ENCODE data around the gene EXOSC7. TPM values are rescaled to one million over a fixed set of nuclear protein-coding genes. Genes with fewer than 3 reads are reported as not detected.

Gene EXOSC7
- total and polyA plus RNA-seq, 4 donors = 15.5 to 27.2 (median 21.7) TPM

DNA sequence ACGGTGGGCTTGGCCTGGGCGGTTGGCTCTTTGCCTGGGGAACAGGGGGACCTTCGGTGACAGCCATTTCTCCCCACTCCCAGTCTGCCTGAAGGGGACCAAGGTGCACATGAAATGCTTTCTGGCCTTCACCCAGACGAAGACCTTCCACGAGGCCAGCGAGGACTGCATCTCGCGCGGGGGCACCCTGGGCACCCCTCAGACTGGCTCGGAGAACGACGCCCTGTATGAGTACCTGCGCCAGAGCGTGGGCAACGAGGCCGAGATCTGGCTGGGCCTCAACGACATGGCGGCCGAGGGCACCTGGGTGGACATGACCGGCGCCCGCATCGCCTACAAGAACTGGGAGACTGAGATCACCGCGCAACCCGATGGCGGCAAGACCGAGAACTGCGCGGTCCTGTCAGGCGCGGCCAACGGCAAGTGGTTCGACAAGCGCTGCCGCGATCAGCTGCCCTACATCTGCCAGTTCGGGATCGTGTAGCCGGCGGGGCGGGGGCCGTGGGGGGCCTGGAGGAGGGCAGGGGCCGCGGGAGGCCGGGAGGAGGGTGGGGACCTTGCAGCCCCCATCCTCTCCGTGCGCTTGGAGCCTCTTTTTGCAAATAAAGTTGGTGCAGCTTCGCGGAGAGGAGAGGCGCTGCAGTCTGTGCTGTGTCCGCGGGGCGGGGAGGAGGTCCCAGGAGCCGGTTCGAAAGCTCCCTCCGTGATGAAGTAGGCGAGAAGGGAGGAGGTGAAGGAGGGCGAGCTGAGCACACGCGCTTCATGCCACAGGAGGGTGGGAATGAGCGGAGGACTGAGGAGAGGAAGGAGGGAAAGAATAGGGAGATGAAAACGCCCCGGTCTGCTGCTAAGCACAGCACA, 59.6 kb downstream of the EXOSC7 start:
- Histone ChIP-seq H3K9ac (ENCODE audit: low read depth in 1 of 2, low read length in 2 of 2) (no peak overlapping the region), H3K27ac (ENCODE audit: low read depth in 1 of 2, low read length in 2 of 2) (no peak overlapping the region), H3K9me3 (ENCODE audit: control insufficient read depth in 4 of 4, low read length in 3 of 4) (no peaks in the 10 kb centered on the region), H3K4me1 (ENCODE audit: control insufficient read depth in 4 of 4, insufficient read depth in 4 of 4, low read length in 3 of 4) (peaks cover 0 to 20% (median 2%) of the 10 kb centered on the region in 4 donors), H3K4me3 (ENCODE audit: low read depth in 1 of 3, low read length in 3 of 3) (peak overlapping the region in 1 of 3 donors; percentile 10), H3K36me3 (ENCODE audit: control insufficient read depth in 4 of 4, insufficient read depth in 3 of 4, low read depth in 1 of 4, low read length in 3 of 4) (no peaks in the 10 kb centered on the region), H3K27me3 (ENCODE audit: control insufficient read depth in 4 of 4, insufficient read depth in 4 of 4, low read length in 3 of 4) (no peaks in the 10 kb centered on the region)
- TF ChIP-seq, protein P1, sequence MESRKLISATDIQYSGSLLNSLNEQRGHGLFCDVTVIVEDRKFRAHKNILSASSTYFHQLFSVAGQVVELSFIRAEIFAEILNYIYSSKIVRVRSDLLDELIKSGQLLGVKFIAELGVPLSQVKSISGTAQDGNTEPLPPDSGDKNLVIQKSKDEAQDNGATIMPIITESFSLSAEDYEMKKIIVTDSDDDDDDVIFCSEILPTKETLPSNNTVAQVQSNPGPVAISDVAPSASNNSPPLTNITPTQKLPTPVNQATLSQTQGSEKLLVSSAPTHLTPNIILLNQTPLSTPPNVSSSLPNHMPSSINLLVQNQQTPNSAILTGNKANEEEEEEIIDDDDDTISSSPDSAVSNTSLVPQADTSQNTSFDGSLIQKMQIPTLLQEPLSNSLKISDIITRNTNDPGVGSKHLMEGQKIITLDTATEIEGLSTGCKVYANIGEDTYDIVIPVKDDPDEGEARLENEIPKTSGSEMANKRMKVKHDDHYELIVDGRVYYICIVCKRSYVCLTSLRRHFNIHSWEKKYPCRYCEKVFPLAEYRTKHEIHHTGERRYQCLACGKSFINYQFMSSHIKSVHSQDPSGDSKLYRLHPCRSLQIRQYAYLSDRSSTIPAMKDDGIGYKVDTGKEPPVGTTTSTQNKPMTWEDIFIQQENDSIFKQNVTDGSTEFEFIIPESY (IDR thresholded peaks at IDR 0.05) = no peak
- no peak for TF ChIP-seq FOXA2 (IDR thresholded peaks at IDR 0.05)
- DNase-seq (ENCODE audit: low spot score) = no peak
- WGBS = 31% methylated on average over 64 of the region's 64 CpGs

DNA sequence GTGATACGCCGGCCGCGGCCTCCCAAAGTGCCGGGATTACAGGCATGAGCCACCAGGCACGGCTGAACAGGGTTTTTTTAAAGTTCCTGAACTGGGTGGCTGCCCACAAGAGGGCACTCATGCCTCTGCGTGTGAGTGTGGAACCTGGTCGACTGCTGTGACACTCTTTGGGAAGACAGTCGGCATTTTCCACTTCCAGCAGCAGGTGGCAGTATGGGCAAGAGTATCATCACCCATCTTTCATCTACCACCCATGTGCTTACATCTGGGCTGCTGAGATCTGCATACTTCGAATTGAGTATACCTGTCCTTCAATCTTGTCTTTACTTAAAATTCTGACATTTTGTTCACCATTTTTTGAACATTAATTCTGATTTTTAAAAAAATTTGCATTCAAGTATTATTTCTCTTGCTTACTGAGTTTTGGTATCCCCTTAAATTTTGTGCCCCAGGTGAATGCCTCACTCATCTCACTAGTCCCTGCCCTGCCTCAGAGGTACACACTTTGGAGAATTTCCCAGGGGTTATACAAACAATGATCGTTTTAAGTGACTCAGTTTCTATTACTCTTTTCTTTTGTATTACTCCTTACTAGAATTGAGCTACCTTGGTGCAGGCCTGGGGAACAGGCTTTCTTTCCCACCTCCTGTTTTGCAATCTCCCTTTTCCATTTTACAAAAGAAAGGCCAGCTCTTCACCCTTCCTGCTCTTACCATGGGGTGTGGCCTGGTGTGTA, 61.8 kb downstream of the EXOSC7 start:
- no peaks in the 10 kb centered on the region for H3K9me3 ChIP-seq (ENCODE audit: control insufficient read depth in 4 of 4, low read length in 3 of 4)
- H3K27me3 ChIP-seq (ENCODE audit: control insufficient read depth in 4 of 4, insufficient read depth in 4 of 4, low read length in 3 of 4) = no peaks in the 10 kb centered on the region
- no peaks in the 10 kb centered on the region for H3K36me3 ChIP-seq (ENCODE audit: control insufficient read depth in 4 of 4, insufficient read depth in 3 of 4, low read depth in 1 of 4, low read length in 3 of 4)
- H3K4me1 ChIP-seq (ENCODE audit: control insufficient read depth in 4 of 4, insufficient read depth in 4 of 4, low read length in 3 of 4) = peaks cover 0 to 20% (median 2%) of the 10 kb centered on the region in 4 donors
- TF ChIP-seq YY1 (IDR thresholded peaks at IDR 0.05) (peak; percentile 27), TAF1 (conservative IDR thresholded peaks at IDR 0.05) (no peak), RAD21 (IDR thresholded peaks at IDR 0.05) (peak; percentile 92 to 94), FOXA1 (IDR thresholded peaks at IDR 0.05) (no peak), RXRA (IDR thresholded peaks at IDR 0.05) (peak; percentile 13 to 40), FOXA2 (IDR thresholded peaks at IDR 0.05) (no peak), HNF4A (conservative IDR thresholded peaks at IDR 0.05) (peak; percentile 10 to 22), JUND (IDR thresholded peaks at IDR 0.05) (no peak), GABPA (IDR thresholded peaks at IDR 0.05 in 1 of 2, conservative IDR thresholded peaks at IDR 0.05 in 1 of 2) (no peak), EGR1 (IDR thresholded peaks at IDR 0.05; ENCODE audit: low read depth in 2 of 2) (no peak), SP1 (IDR thresholded peaks at IDR 0.05) (no peak), HNF4G (IDR thresholded peaks at IDR 0.05) (no peak), NR2F2 (IDR thresholded peaks at IDR 0.05) (peak; percentile 9)
- TF ChIP-seq, protein P1 (IDR thresholded peaks at IDR 0.05) = no peak
- TF ChIP-seq, protein P2, sequence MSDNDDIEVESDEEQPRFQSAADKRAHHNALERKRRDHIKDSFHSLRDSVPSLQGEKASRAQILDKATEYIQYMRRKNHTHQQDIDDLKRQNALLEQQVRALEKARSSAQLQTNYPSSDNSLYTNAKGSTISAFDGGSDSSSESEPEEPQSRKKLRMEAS (IDR thresholded peaks at IDR 0.05) = peak; percentile 45
- TF ChIP-seq, protein P3, sequence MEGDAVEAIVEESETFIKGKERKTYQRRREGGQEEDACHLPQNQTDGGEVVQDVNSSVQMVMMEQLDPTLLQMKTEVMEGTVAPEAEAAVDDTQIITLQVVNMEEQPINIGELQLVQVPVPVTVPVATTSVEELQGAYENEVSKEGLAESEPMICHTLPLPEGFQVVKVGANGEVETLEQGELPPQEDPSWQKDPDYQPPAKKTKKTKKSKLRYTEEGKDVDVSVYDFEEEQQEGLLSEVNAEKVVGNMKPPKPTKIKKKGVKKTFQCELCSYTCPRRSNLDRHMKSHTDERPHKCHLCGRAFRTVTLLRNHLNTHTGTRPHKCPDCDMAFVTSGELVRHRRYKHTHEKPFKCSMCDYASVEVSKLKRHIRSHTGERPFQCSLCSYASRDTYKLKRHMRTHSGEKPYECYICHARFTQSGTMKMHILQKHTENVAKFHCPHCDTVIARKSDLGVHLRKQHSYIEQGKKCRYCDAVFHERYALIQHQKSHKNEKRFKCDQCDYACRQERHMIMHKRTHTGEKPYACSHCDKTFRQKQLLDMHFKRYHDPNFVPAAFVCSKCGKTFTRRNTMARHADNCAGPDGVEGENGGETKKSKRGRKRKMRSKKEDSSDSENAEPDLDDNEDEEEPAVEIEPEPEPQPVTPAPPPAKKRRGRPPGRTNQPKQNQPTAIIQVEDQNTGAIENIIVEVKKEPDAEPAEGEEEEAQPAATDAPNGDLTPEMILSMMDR (IDR thresholded peaks at IDR 0.05; ENCODE audit: low read depth, low read length, missing input control) = peak; percentile 96
- TF ChIP-seq, protein P4, sequence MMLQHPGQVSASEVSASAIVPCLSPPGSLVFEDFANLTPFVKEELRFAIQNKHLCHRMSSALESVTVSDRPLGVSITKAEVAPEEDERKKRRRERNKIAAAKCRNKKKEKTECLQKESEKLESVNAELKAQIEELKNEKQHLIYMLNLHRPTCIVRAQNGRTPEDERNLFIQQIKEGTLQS (IDR thresholded peaks at IDR 0.05) = no peak
- TF ChIP-seq, protein P5, sequence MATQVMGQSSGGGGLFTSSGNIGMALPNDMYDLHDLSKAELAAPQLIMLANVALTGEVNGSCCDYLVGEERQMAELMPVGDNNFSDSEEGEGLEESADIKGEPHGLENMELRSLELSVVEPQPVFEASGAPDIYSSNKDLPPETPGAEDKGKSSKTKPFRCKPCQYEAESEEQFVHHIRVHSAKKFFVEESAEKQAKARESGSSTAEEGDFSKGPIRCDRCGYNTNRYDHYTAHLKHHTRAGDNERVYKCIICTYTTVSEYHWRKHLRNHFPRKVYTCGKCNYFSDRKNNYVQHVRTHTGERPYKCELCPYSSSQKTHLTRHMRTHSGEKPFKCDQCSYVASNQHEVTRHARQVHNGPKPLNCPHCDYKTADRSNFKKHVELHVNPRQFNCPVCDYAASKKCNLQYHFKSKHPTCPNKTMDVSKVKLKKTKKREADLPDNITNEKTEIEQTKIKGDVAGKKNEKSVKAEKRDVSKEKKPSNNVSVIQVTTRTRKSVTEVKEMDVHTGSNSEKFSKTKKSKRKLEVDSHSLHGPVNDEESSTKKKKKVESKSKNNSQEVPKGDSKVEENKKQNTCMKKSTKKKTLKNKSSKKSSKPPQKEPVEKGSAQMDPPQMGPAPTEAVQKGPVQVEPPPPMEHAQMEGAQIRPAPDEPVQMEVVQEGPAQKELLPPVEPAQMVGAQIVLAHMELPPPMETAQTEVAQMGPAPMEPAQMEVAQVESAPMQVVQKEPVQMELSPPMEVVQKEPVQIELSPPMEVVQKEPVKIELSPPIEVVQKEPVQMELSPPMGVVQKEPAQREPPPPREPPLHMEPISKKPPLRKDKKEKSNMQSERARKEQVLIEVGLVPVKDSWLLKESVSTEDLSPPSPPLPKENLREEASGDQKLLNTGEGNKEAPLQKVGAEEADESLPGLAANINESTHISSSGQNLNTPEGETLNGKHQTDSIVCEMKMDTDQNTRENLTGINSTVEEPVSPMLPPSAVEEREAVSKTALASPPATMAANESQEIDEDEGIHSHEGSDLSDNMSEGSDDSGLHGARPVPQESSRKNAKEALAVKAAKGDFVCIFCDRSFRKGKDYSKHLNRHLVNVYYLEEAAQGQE (IDR thresholded peaks at IDR 0.05) = peak; percentile 18
- no peak overlapping the region for H3K4me3 ChIP-seq (ENCODE audit: low read depth in 1 of 3, low read length in 3 of 3)
- H3K27ac ChIP-seq (ENCODE audit: low read depth in 1 of 2, low read length in 2 of 2) = no peak overlapping the region
- 2% methylated on average over 11 of the region's 11 CpGs for WGBS
- DNase-seq (ENCODE audit: low spot score) = peak; percentile 90
- H3K9ac ChIP-seq (ENCODE audit: low read depth in 1 of 2, low read length in 2 of 2) = no peak overlapping the region

Data from liver (tissue), 9 donors.